SU-DHL-6 (cell line): ENCODE measurements around the gene CEP170.

Source experiments
- CTCF ChIP-seq: fragments of 200-600 bp; sonication (generic); IDR thresholded peaks from one replicate; pipeline ENCODE4 v1.5.1; 2017; ENCODE audit warnings: antibody characterized with exemption, mild to moderate bottlenecking, low read length, moderate library complexity; ENCODE audit not compliant: insufficient read depth, poor library complexity, severe bottlenecking
- EZH2phosphoT487 ChIP-seq: fragments of 200-600 bp; sonication (generic), shearing (Covaris generic); conservative IDR thresholded peaks from 2 replicates; pipeline ENCODE4 v1.6.1; 2018; ENCODE audit warnings: mild to moderate bottlenecking, antibody characterized with exemption, low read length, moderate library complexity, mixed read lengths

GRCh38 chr1:243258731-243259130, 3.6 kb upstream of the CEP170 start:
- TF ChIP-seq CTCF, result no peak
- TF ChIP-seq EZH2phosphoT487, result no peak
